Breast epithelium (tissue), 3 donors: Measurements from ENCODE around the gene TSTD1.

Source experiments
- POLR2A ChIP-seq: fragments of 450-650 bp; IDR thresholded peaks from one replicate; pipeline ENCODE4 v1.6.1; 2016; ENCODE audit warnings: antibody characterized with exemption, mild to moderate bottlenecking, moderate library complexity
- POLR2AphosphoS5 ChIP-seq, 3 donors: sonication (generic); formaldehyde crosslinking; IDR thresholded peaks; one replicate each; pipeline ENCODE4 v1.6.1; 2017; ENCODE audit warnings: antibody characterized with exemption in 3 of 3
- TF ChIP-seq, protein P1 (sequence below), 3 donors: fragments of 450-650 bp; IDR thresholded peaks; one replicate each; pipeline ENCODE4 v1.5.1; 2016 to 2017; ENCODE audit warnings: antibody characterized with exemption in 3 of 3, mild to moderate bottlenecking in 3 of 3, moderate library complexity in 3 of 3

DNA sequence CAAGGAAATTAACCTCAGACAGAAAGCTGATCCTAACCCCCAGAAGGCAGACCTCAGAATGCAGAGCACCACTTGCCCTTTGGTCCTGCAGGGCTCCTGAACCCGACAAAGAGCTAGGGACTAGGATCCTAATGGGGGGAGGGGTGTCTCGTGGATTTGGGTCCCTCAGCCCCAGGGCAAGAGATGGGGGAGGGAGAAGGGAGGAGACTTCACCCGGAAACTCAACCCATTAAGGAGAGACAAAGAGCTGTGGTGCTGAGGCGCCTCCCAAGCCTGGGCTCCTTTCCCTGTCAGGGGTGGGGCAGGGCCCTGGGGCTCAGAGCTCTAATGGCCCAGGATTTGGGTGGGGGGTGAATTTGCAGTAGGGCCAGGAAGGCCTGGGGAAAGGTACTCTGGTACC is 47.7 kb upstream of the TSTD1 start:
- TF ChIP-seq POLR2A (no peak), POLR2AphosphoS5 (IDR thresholded peaks at IDR 0.05) (no peak)
- TF ChIP-seq, protein P1, sequence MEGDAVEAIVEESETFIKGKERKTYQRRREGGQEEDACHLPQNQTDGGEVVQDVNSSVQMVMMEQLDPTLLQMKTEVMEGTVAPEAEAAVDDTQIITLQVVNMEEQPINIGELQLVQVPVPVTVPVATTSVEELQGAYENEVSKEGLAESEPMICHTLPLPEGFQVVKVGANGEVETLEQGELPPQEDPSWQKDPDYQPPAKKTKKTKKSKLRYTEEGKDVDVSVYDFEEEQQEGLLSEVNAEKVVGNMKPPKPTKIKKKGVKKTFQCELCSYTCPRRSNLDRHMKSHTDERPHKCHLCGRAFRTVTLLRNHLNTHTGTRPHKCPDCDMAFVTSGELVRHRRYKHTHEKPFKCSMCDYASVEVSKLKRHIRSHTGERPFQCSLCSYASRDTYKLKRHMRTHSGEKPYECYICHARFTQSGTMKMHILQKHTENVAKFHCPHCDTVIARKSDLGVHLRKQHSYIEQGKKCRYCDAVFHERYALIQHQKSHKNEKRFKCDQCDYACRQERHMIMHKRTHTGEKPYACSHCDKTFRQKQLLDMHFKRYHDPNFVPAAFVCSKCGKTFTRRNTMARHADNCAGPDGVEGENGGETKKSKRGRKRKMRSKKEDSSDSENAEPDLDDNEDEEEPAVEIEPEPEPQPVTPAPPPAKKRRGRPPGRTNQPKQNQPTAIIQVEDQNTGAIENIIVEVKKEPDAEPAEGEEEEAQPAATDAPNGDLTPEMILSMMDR (IDR thresholded peaks at IDR 0.05): no peak
